Osteocyte (in vitro differentiated cells): ENCODE results near the gene ATG5. TPM values are rescaled to one million over a fixed set of nuclear protein-coding genes. Genes with fewer than 3 reads are reported as not detected.
"Not testable (repeated sequence)": the region's sequence is repeated elsewhere in the genome, so short reads cannot be mapped to it uniquely, and the experiment has no call there.

Experiments
- DNase-seq: peaks from one replicate; pipeline ENCODE4 v3.0.0; 2021; ENCODE audit warnings: mixed read lengths; ENCODE audit not compliant: unreplicated experiment; ENCODE audit errors: extremely low spot score
- H3K27ac Mint-ChIP-seq: one replicate; pipeline ENCODE4 v1.8.0; 2021; ENCODE audit warnings: mild to moderate bottlenecking, mixed read lengths; ENCODE audit not compliant: unreplicated experiment
- H3K27me3 Mint-ChIP-seq: one replicate; pipeline ENCODE4 v1.8.0; 2021; ENCODE audit warnings: mixed read lengths; ENCODE audit not compliant: unreplicated experiment
- H3K36me3 Mint-ChIP-seq: one replicate; pipeline ENCODE4 v1.8.0; 2021; ENCODE audit warnings: mixed read lengths; ENCODE audit not compliant: unreplicated experiment
- H3K4me1 Mint-ChIP-seq: one replicate; pipeline ENCODE4 v1.8.0; 2021; ENCODE audit warnings: mixed read lengths; ENCODE audit not compliant: unreplicated experiment
- H3K4me3 Mint-ChIP-seq: one replicate; pipeline ENCODE4 v1.8.0; 2021; ENCODE audit warnings: mild to moderate bottlenecking, moderate library complexity, mixed read lengths; ENCODE audit not compliant: unreplicated experiment
- H3K9me3 Mint-ChIP-seq: one replicate; pipeline ENCODE4 v1.8.0; 2021; ENCODE audit warnings: mixed read lengths; ENCODE audit not compliant: unreplicated experiment
- total RNA-seq: library from RNA; stranded (reverse); gene quantifications from 2 replicates; pipeline ENCODE4 v1.2.1, GENCODE V29; 2021
- TF ChIP-seq, protein P1 (sequence below): fragments of 200-600 bp; sonication (generic); IDR thresholded peaks from 2 replicates; pipeline ENCODE4 v1.5.0; 2021; ENCODE audit warnings: antibody characterized with exemption, mild to moderate bottlenecking, moderate library complexity

The ATG5 gene
- total RNA-seq, 1 donor from 2014 or later: 26.0 TPM

DNA sequence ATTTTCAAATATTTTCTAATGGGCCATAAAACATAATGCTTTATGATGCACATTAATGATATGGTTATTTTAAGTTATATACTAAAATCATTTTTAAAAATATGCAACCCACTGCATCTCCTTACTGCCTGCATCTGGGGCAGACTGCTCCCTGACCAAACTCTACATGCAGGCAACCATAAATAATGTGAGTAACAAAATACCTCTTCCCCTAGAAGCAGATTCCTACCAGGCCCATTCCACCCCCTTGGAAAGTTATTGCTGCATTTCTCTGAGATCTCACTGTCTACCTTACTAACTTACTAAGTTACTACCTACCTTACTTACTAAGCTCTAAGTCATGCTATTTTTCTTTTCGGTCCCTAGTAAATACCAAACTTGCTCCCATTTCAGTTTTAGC is 71.8 kb downstream of the ATG5 start:
- Mint-ChIP-seq H3K4me3 (no peak overlapping the region), H3K27ac (peak overlapping the region; percentile 59), H3K9me3 (no peaks in the 10 kb centered on the region), H3K4me1 (peaks cover 31% of the 10 kb centered on the region), H3K36me3 (no peaks in the 10 kb centered on the region), H3K27me3 (no peaks in the 10 kb centered on the region)
- TF ChIP-seq, protein P1, sequence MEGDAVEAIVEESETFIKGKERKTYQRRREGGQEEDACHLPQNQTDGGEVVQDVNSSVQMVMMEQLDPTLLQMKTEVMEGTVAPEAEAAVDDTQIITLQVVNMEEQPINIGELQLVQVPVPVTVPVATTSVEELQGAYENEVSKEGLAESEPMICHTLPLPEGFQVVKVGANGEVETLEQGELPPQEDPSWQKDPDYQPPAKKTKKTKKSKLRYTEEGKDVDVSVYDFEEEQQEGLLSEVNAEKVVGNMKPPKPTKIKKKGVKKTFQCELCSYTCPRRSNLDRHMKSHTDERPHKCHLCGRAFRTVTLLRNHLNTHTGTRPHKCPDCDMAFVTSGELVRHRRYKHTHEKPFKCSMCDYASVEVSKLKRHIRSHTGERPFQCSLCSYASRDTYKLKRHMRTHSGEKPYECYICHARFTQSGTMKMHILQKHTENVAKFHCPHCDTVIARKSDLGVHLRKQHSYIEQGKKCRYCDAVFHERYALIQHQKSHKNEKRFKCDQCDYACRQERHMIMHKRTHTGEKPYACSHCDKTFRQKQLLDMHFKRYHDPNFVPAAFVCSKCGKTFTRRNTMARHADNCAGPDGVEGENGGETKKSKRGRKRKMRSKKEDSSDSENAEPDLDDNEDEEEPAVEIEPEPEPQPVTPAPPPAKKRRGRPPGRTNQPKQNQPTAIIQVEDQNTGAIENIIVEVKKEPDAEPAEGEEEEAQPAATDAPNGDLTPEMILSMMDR: no peak
- no peak for DNase-seq

- TF ChIP-seq, protein P1: no peak
- no peaks in the 10 kb centered on the region for H3K36me3 Mint-ChIP-seq
- no peak overlapping the region for H3K4me3 Mint-ChIP-seq
- no peak for DNase-seq
- no peaks in the 10 kb centered on the region for H3K9me3 Mint-ChIP-seq
- peaks cover 31% of the 10 kb centered on the region for H3K4me1 Mint-ChIP-seq
- peak overlapping the region; percentile 59 for H3K27ac Mint-ChIP-seq
- H3K27me3 Mint-ChIP-seq: no peaks in the 10 kb centered on the region
These were observed 72.4 kb downstream of the ATG5 start for GRCh38 chr6:106253172-106253571.

GRCh38 chr6:106252687-106253086 is 72.9 kb downstream of the ATG5 start:
- no peak for DNase-seq
- peaks cover 33% of the 10 kb centered on the region for H3K4me1 Mint-ChIP-seq
- peak overlapping the region; percentile 44 for H3K27ac Mint-ChIP-seq
- TF ChIP-seq, protein P1: no peak
- H3K36me3 Mint-ChIP-seq: no peaks in the 10 kb centered on the region
- H3K4me3 Mint-ChIP-seq: no peak overlapping the region
- no peaks in the 10 kb centered on the region for H3K9me3 Mint-ChIP-seq
- H3K27me3 Mint-ChIP-seq: no peaks in the 10 kb centered on the region

- Mint-ChIP-seq H3K4me1 (peaks cover 40% of the 10 kb centered on the region), H3K27ac (peak overlapping the region; percentile 45)
- H3K27me3 Mint-ChIP-seq, DNase-seq, H3K9me3 Mint-ChIP-seq, H3K36me3 Mint-ChIP-seq, H3K4me3 Mint-ChIP-seq: not testable (repeated sequence)
These were observed 73.9 kb downstream of the ATG5 start for GRCh38 chr6:106251531-106252255.

GRCh38 chr6:106250953-106251352 is 74.6 kb downstream of the ATG5 start:
- H3K36me3 Mint-ChIP-seq: peaks cover 5% of the 10 kb centered on the region
- H3K4me3 Mint-ChIP-seq: no peak overlapping the region
- H3K9me3 Mint-ChIP-seq: no peaks in the 10 kb centered on the region
- H3K27ac Mint-ChIP-seq: no peak overlapping the region
- no peak for DNase-seq
- no peaks in the 10 kb centered on the region for H3K27me3 Mint-ChIP-seq
- peaks cover 40% of the 10 kb centered on the region for H3K4me1 Mint-ChIP-seq
- TF ChIP-seq, protein P1: no peak
